Keratinocyte (primary cell): ENCODE results near the gene ZFP62.

Source experiments
- EZH2 ChIP-seq: IDR thresholded peaks from one replicate; pipeline ENCODE4 v1.6.1; 2012; ENCODE audit warnings: inconsistent platforms, mild to moderate bottlenecking, low read length, moderate library complexity
- TF ChIP-seq, protein P1 (sequence below), 3 experiments: IDR thresholded peaks in 1 of 3; conservative IDR thresholded peaks in 1 of 3; optimal IDR thresholded peaks in 1 of 3; 2 replicates in 2 of 3; 3 replicates in 1 of 3; pipeline versions ENCODE3 to v1.5.1; 2011; ENCODE audit warnings: low read length in 3 of 3, mild to moderate bottlenecking in 3 of 3, moderate library complexity in 2 of 3, control low read depth in 1 of 3, inconsistent platforms in 1 of 3; ENCODE audit not compliant: insufficient read depth in 2 of 3; ENCODE audit errors: extremely low read depth in 1 of 3

DNA sequence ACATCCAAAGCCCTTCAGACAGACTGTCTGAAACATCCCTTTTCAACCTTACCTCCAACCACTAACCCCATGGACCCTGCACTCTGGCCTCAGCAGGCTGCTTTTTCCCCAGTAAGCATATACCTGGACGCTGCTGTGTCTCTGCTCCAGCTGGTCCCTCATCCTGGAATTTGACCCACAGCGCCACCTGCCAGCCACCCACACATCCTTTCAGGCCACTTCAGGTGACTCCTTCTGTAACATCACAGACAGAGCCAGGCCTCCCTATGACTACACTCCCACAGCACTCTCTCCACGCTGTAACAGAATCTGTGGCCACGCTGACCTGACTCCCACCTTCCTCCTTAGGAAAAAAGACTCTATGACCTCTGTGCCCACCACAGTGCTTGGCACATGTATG, 61.9 kb downstream of the ZFP62 start:
- TF ChIP-seq, protein P1, sequence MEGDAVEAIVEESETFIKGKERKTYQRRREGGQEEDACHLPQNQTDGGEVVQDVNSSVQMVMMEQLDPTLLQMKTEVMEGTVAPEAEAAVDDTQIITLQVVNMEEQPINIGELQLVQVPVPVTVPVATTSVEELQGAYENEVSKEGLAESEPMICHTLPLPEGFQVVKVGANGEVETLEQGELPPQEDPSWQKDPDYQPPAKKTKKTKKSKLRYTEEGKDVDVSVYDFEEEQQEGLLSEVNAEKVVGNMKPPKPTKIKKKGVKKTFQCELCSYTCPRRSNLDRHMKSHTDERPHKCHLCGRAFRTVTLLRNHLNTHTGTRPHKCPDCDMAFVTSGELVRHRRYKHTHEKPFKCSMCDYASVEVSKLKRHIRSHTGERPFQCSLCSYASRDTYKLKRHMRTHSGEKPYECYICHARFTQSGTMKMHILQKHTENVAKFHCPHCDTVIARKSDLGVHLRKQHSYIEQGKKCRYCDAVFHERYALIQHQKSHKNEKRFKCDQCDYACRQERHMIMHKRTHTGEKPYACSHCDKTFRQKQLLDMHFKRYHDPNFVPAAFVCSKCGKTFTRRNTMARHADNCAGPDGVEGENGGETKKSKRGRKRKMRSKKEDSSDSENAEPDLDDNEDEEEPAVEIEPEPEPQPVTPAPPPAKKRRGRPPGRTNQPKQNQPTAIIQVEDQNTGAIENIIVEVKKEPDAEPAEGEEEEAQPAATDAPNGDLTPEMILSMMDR (optimal IDR thresholded peaks at IDR 0.05 in 1 of 3, IDR thresholded peaks at IDR 0.05 in 1 of 3, conservative IDR thresholded peaks at IDR 0.05 in 1 of 3; ENCODE audit: extremely low read depth in 1 of 3, insufficient read depth in 2 of 3, low read length in 3 of 3): peak in 2 of 3 experiments; percentile 27 to 33
- no peak for TF ChIP-seq EZH2
